ENCODE results near the gene FHIP1B.

- TF ChIP-seq EZH2 (IDR thresholded peaks at IDR 0.05; ENCODE audit: insufficient read depth, poor library complexity, severe bottlenecking), result no peak
- TF ChIP-seq EZH2phosphoT487 (IDR thresholded peaks at IDR 0.05; ENCODE audit: insufficient read depth, low read depth), result no peak
Measured at GRCh38 chr11:6283453-6284023, 49.1 kb upstream of the FHIP1B start.
